SK-N-SH (cell line): Measurements from ENCODE around the gene TMEM255B. TPM values are rescaled to one million over a fixed set of nuclear protein-coding genes. Genes with fewer than 3 reads are reported as not detected.

Source experiments
- CTCF ChIA-PET: fragments of 300-600, 350-600 bp; formaldehyde crosslinking; extraction: SDS; loops from one replicate; lab custom pipeline; 2021; lab: Yijun Ruan, JAX
- POLR2A ChIA-PET: fragments of 350-600 bp; sonication (Branson Sonifier 250); formaldehyde crosslinking; extraction: SDS; loops from one replicate; lab custom pipeline; 2020; ENCODE audit warnings: antibody characterized with exemption, inconsistent platforms; lab: Yijun Ruan, JAX
- DNase-seq: peaks from one replicate; pipeline ENCODE4 v3.0.0; 2012
- H2AFZ ChIP-seq: fragments of 200-600 bp; sonication (generic); 2 replicates; pipeline ENCODE4 v1.8.1; 2016; ENCODE audit warnings: antibody characterized with exemption, mild to moderate bottlenecking, low read depth
- H3F3A ChIP-seq: fragments of 200-600 bp; sonication (generic); replicated peaks from 2 replicates; pipeline ENCODE3; 2016; ENCODE audit warnings: antibody characterized with exemption, mild to moderate bottlenecking; ENCODE audit not compliant: insufficient read depth
- H3K27ac ChIP-seq, 2 experiments: fragments of 200-500 bp in 1 of 2; fragments of 200-600 bp in 1 of 2; sonication (Bioruptor generic) in 1 of 2; sonication (generic), shearing (Covaris generic) in 1 of 2; 2 replicates each; pipeline versions ENCODE4 v1.5.1 to v1.6.1; 2014 to 2016; ENCODE audit warnings: low read depth in 2 of 2, inconsistent platforms in 1 of 2, low read length in 1 of 2, mild to moderate bottlenecking in 1 of 2, mixed read lengths in 1 of 2
- H3K27me3 ChIP-seq: fragments of 200-600 bp; sonication (generic), shearing (Covaris generic); 2 replicates; pipeline ENCODE4 v1.6.1; 2016; ENCODE audit warnings: mixed run types; ENCODE audit not compliant: insufficient read depth
- H3K36me3 ChIP-seq, 2 experiments: fragments of 200-500 bp in 1 of 2; fragments of 200-600 bp in 1 of 2; sonication (Bioruptor generic) in 1 of 2; sonication (generic) in 1 of 2; replicated peaks in 1 of 2; 2 replicates each; pipeline versions ENCODE3 to v1.5.1; 2014 to 2016; ENCODE audit warnings: low read length in 1 of 2, mild to moderate bottlenecking in 1 of 2; ENCODE audit not compliant: insufficient read depth in 2 of 2, control insufficient read depth in 1 of 2
- H3K4me1 ChIP-seq, 2 experiments: fragments of 200-500 bp in 1 of 2; fragments of 200-600 bp in 1 of 2; sonication (Bioruptor generic) in 1 of 2; sonication (generic), shearing (Covaris generic) in 1 of 2; 2 replicates each; pipeline versions ENCODE4 v1.5.1 to v1.6.1; 2014 to 2016; ENCODE audit warnings: low read depth in 1 of 2, low read length in 1 of 2, mixed run types in 1 of 2; ENCODE audit not compliant: insufficient read depth in 2 of 2, control insufficient read depth in 1 of 2
- H3K4me2 ChIP-seq: fragments of 200-600 bp; sonication (generic), shearing (Covaris generic); 2 replicates; pipeline ENCODE4 v1.6.1; 2017; ENCODE audit warnings: mixed run types
- H3K4me3 ChIP-seq, 2 experiments: fragments of 200-500 bp in 1 of 2; fragments of 200-600 bp in 1 of 2; sonication (Bioruptor generic) in 1 of 2; sonication (generic), shearing (Covaris generic) in 1 of 2; 2 replicates each; pipeline versions ENCODE4 v1.5.1 to v1.8.1; 2014 to 2016; ENCODE audit warnings: low read depth in 2 of 2, inconsistent platforms in 1 of 2, low read length in 1 of 2, mild to moderate bottlenecking in 1 of 2, mixed read lengths in 1 of 2, moderate library complexity in 1 of 2
- H3K79me2 ChIP-seq: fragments of 200-600 bp; sonication (generic); 2 replicates; pipeline ENCODE4 v1.8.1; 2017; ENCODE audit warnings: mild to moderate bottlenecking; ENCODE audit not compliant: insufficient read depth
- H3K9ac ChIP-seq: fragments of 200-600 bp; sonication (generic); 2 replicates; pipeline ENCODE4 v1.6.1; 2017; ENCODE audit warnings: mixed run types
- H3K9me2 ChIP-seq: fragments of 200-600 bp; sonication (generic); 2 replicates; pipeline ENCODE4 v1.6.1; 2017; ENCODE audit warnings: mixed run types
- H3K9me3 ChIP-seq: fragments of 200-600 bp; sonication (generic); 2 replicates; pipeline ENCODE4 v1.6.1; 2017; ENCODE audit warnings: mixed run types, mild to moderate bottlenecking, moderate library complexity
- H4K20me1 ChIP-seq: fragments of 200-600 bp; sonication (generic); 2 replicates; pipeline ENCODE4 v1.6.1; 2017; ENCODE audit warnings: mild to moderate bottlenecking, mixed run types; ENCODE audit not compliant: insufficient read depth
- CHD2 ChIP-seq: fragments of 150-350 bp; IDR thresholded peaks from 2 replicates; pipeline ENCODE4 v1.6.1; 2018; ENCODE audit warnings: low read length; ENCODE audit not compliant: partially characterized antibody
- ELF1 ChIP-seq: IDR thresholded peaks from 2 replicates; pipeline ENCODE4 v1.4.0; 2012
- FOXM1 ChIP-seq: IDR thresholded peaks from 2 replicates; pipeline ENCODE4 v1.4.0; 2012; ENCODE audit warnings: low read depth, mild to moderate bottlenecking
- GATA2 ChIP-seq: sonication (generic); formaldehyde crosslinking; IDR thresholded peaks from 2 replicates; pipeline ENCODE4 v1.5.0; 2020; ENCODE audit warnings: mild to moderate bottlenecking, missing genetic modification reagents
- IRF3 ChIP-seq: fragments of 150-350 bp; IDR thresholded peaks from 2 replicates; pipeline ENCODE4 v1.6.1; 2016; ENCODE audit warnings: mild to moderate bottlenecking, low read depth, low read length
- NRF1 ChIP-seq: IDR thresholded peaks from 2 replicates; pipeline ENCODE4 v1.6.1; 2012; ENCODE audit warnings: low read depth, mild to moderate bottlenecking, low read length
- POLR2AphosphoS5 ChIP-seq: IDR thresholded peaks from 2 replicates; pipeline ENCODE4 v1.6.1; 2012; ENCODE audit warnings: low read depth, low read length
- RCOR1 ChIP-seq: fragments of 150-350 bp; IDR thresholded peaks from 2 replicates; pipeline ENCODE4 v1.6.1; 2017; ENCODE audit warnings: antibody characterized with exemption, low read length
- SIN3A ChIP-seq: IDR thresholded peaks from 2 replicates; pipeline ENCODE4 v1.6.1; 2012; ENCODE audit warnings: low read depth, mild to moderate bottlenecking, low read length, moderate library complexity, borderline replicate concordance
- SMC3 ChIP-seq: IDR thresholded peaks from 2 replicates; pipeline ENCODE4 v1.6.1; 2012; ENCODE audit warnings: low read depth, low read length, improper control_type of control experiment
- ZBTB33 ChIP-seq: IDR thresholded peaks from 2 replicates; pipeline ENCODE4 v1.4.0; 2012; ENCODE audit warnings: low read depth, borderline replicate concordance
- WGBS: methylation state at CpG from one replicate; pipeline ENCODE4 v1.1.6; 2017; ENCODE audit warnings: low lambda C conversion rate; 5-methylcytosine and 5-hydroxymethylcytosine counted together
- polyA plus RNA-seq, 3 experiments: library from polyadenylated mRNA; depleted of rRNA; stranded (reverse); fragments of >200 nt; gene quantifications; 2 replicates each; pipeline ENCODE4 v1.2.3, GENCODE V29; 2012
- TF ChIP-seq, protein P1 (sequence below): IDR thresholded peaks from 2 replicates; pipeline ENCODE4; 2012
- TF ChIP-seq, protein P2 (sequence below): fragments of 150-350 bp; IDR thresholded peaks from 2 replicates; pipeline ENCODE4 v1.6.1; 2017; ENCODE audit warnings: antibody characterized with exemption, low read length, low read depth, borderline replicate concordance

Gene TMEM255B
- polyA plus RNA-seq, 1 of the 3 experiments (the other 2 are of a cell fraction): 14.8 TPM

- Histone ChIP-seq H2AFZ (no peak overlapping the region), H3K9me3 (no peaks in the 10 kb centered on the region), H3K36me3 (peaks cover 0 to 17% of the 10 kb centered on the region in 2 experiments), H3F3A (peaks cover 38% of the 10 kb centered on the region)
- no peak for TF ChIP-seq SIN3A
- TF ChIP-seq ZBTB33: no peak
- TF ChIP-seq ELF1: no peak
- no peak for TF ChIP-seq SMC3
- TF ChIP-seq POLR2AphosphoS5: no peak
- no peak for TF ChIP-seq RCOR1
- no peak for TF ChIP-seq NRF1
- TF ChIP-seq, all 33 proteins: peak for 0
- no peaks in the 10 kb centered on the region; the same call in 1 of the 2 replicates for H3K79me2 ChIP-seq
- H4K20me1 ChIP-seq: no peaks in the 10 kb centered on the region
- ChIA-PET CTCF (interaction anchor here (0.8 to 3.6 kb wide), 18 partner anchors 15 to 409 kb away, joined by 3 to 15 read pairs (median 3); partner anchors contain the start of genes GAS6 and RASA3), POLR2A (interaction anchor here (2.5 kb wide), 1 partner anchor 18 kb away, joined by 8 read pairs; no protein-coding TSS in a partner anchor)
- peak overlapping the region; percentile 93 to 98 for H3K27ac ChIP-seq
- peak overlapping the region; percentile 53; the same call in 1 of the 2 replicates for H3K9ac ChIP-seq
- DNase-seq: no peak
- H3K9me2 ChIP-seq: no peaks in the 10 kb centered on the region
- no peaks in the 10 kb centered on the region for H3K27me3 ChIP-seq
- WGBS: 92% methylated on average over 31 of the region's 52 CpGs
- peaks cover 28 to 44% of the 10 kb centered on the region in 2 experiments; a peak in 3 of 4 replicates for H3K4me1 ChIP-seq
- H3K4me3 ChIP-seq: peak overlapping the region in 1 of 2 experiments; percentile 46; a peak in 1 of 4 replicates
- peak overlapping the region; percentile 83; the same call in 1 of the 2 replicates for H3K4me2 ChIP-seq
Observed at GRCh38 chr13:113819731-113820715, 61.0 kb downstream of the TMEM255B start.

DNA sequence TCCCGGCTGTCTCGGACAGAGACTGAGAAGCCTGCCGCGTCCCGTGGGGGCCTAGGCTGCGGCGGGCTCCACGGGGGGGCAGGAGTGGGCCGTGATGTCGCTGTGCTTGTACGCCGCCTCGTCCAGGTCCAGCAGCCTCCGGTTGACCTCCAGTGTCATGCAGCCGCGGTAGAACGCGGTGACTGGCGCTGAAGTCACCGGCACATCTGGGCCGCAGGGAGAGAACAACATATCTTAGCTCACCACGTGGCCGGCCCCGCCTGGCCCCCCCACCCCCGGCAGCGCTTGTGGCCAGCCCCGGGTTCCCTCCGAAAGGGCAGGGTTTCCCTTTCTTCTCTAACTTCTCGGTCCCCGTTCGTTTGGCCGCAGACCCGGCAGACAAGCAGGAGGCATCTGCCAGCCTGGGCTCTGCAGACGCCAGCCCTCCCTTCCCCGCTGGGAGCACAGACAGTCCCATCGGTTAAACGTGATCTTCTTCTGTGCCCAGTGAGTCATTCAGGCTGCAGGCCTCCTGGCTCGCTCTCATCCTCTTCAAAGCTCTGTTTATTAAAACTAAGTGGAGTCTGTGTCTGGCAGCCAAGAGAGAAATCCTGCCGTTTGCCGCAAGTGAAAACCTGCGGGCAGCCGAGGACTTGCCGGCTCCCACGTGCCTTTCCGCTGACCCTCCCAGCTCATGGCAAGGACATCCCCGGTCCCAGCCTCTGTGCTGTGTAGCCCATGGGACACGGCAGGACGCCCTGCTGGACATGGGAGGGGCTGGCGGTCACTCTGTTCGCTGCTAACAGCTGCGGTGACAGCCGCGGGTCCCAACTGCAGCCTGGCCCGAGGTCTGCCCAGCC is 62.0 kb downstream of the TMEM255B start:
- Histone ChIP-seq H3K9me2 (no peaks in the 10 kb centered on the region), H3K4me2 (peak overlapping the region; percentile 83), H4K20me1 (no peaks in the 10 kb centered on the region), H3K36me3 (peaks cover 0 to 25% of the 10 kb centered on the region in 2 experiments), H3K79me2 (no peaks in the 10 kb centered on the region; the same call in 1 of the 2 replicates), H3K4me1 (peaks cover 28 to 44% of the 10 kb centered on the region in 2 experiments; a peak in 3 of 4 replicates), H3F3A (peaks cover 42% of the 10 kb centered on the region), H3K27me3 (no peaks in the 10 kb centered on the region), H3K27ac (peak overlapping the region; percentile 93 to 98), H3K9ac (peak overlapping the region; percentile 53; the same call in 1 of the 2 replicates), H3K4me3 (peak overlapping the region; percentile 6 to 46; a peak in 2 of 4 replicates), H2AFZ (no peak overlapping the region), H3K9me3 (no peaks in the 10 kb centered on the region)
- ChIA-PET CTCF (interaction anchor here (0.8 to 3.6 kb wide), 16 partner anchors 14 to 408 kb away, joined by 3 to 15 read pairs (median 4); partner anchors contain the start of genes GAS6 and RASA3), POLR2A (interaction anchor here (2.5 kb wide), 1 partner anchor 17 kb away, joined by 8 read pairs; no protein-coding TSS in a partner anchor)
- WGBS: 8% methylated on average over 25 of the region's 54 CpGs
- peak; percentile 91 for DNase-seq
- TF ChIP-seq CHD2: peak; percentile 19
- peak; percentile 50; the same call in 1 of the 2 replicates for TF ChIP-seq ZBTB33
- no peak for TF ChIP-seq GATA2 (CRISPR knock-in tag)
- TF ChIP-seq, protein P1, sequence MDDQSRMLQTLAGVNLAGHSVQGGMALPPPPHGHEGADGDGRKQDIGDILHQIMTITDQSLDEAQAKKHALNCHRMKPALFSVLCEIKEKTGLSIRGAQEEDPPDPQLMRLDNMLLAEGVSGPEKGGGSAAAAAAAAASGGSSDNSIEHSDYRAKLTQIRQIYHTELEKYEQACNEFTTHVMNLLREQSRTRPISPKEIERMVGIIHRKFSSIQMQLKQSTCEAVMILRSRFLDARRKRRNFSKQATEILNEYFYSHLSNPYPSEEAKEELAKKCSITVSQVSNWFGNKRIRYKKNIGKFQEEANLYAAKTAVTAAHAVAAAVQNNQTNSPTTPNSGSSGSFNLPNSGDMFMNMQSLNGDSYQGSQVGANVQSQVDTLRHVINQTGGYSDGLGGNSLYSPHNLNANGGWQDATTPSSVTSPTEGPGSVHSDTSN: peak; percentile 61
- no peak for TF ChIP-seq IRF3
- TF ChIP-seq POLR2AphosphoS5: peak; percentile 58
- peak; percentile 58 for TF ChIP-seq FOXM1
- TF ChIP-seq, protein P2, sequence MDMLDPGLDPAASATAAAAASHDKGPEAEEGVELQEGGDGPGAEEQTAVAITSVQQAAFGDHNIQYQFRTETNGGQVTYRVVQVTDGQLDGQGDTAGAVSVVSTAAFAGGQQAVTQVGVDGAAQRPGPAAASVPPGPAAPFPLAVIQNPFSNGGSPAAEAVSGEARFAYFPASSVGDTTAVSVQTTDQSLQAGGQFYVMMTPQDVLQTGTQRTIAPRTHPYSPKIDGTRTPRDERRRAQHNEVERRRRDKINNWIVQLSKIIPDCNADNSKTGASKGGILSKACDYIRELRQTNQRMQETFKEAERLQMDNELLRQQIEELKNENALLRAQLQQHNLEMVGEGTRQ: no peak
- peak; percentile 21; the same call in 1 of the 2 replicates for TF ChIP-seq SMC3
